Neural cell (in vitro differentiated cells): Measurements from ENCODE around the gene CXorf65. TPM values are rescaled to one million over a fixed set of nuclear protein-coding genes. Genes with fewer than 3 reads are reported as not detected.

Source experiments
- H2AFZ ChIP-seq: fragments of 200-600, 300-800 bp; sonication (generic), shearing (Covaris generic); 2 replicates; pipeline ENCODE4 v1.6.0; 2014; ENCODE audit warnings: low read depth, mild to moderate bottlenecking, antibody characterized with exemption, low read length, moderate library complexity
- H3F3A ChIP-seq: fragments of 200-600 bp; shearing (Covaris generic); 2 replicates; pipeline ENCODE4 v1.6.1; 2016; ENCODE audit warnings: mild to moderate bottlenecking, moderate library complexity, mixed read lengths, antibody characterized with exemption, low read length; ENCODE audit not compliant: insufficient read depth, poor library complexity, severe bottlenecking
- H3K27ac ChIP-seq: fragments of 200-600, 300-800 bp; sonication (generic), shearing (Covaris generic); 2 replicates; pipeline ENCODE4 v1.5.1; 2014; ENCODE audit warnings: mild to moderate bottlenecking, low read length, moderate library complexity
- H3K27me3 ChIP-seq: fragments of 300-800, 200-600 bp; sonication (generic), shearing (Covaris generic); 2 replicates; pipeline ENCODE4 v1.6.0; 2014; ENCODE audit warnings: mild to moderate bottlenecking, low read depth, low read length, moderate library complexity; ENCODE audit not compliant: insufficient read depth
- H3K36me3 ChIP-seq: fragments of 300-800, 200-600 bp; sonication (generic), shearing (Covaris generic); 2 replicates; pipeline ENCODE4 v1.5.1; 2014; ENCODE audit warnings: mild to moderate bottlenecking, antibody characterized with exemption, low read length, moderate library complexity; ENCODE audit not compliant: insufficient read depth
- H3K4me2 ChIP-seq: fragments of 300-800, 200-600 bp; sonication (generic), shearing (Covaris generic); 2 replicates; pipeline ENCODE4 v1.6.0; 2014; ENCODE audit warnings: mild to moderate bottlenecking, low read length
- H3K4me3 ChIP-seq: fragments of 300-800, 200-600 bp; sonication (generic), shearing (Covaris generic); 2 replicates; pipeline ENCODE4 v1.5.1; 2014; ENCODE audit warnings: mild to moderate bottlenecking, low read length, moderate library complexity
- H3K79me2 ChIP-seq: fragments of 200-600 bp; shearing (Covaris generic); replicated peaks from 2 replicates; pipeline ENCODE4 v1.6.0; 2014; ENCODE audit warnings: mild to moderate bottlenecking, low read length, moderate library complexity; ENCODE audit not compliant: insufficient read depth
- H3K9ac ChIP-seq: fragments of 300-800, 200-600 bp; sonication (generic), shearing (Covaris generic); 2 replicates; pipeline ENCODE4 v1.6.1; 2016; ENCODE audit warnings: mild to moderate bottlenecking, low read length, mixed read lengths
- H3K9me2 ChIP-seq: fragments of 200-600 bp; shearing (Covaris generic); 2 replicates; pipeline ENCODE4 v1.6.1; 2016; ENCODE audit warnings: mild to moderate bottlenecking, low read length, mixed read lengths; ENCODE audit not compliant: insufficient read depth
- H3K9me3 ChIP-seq: fragments of 200-600, 300-800 bp; sonication (generic), shearing (Covaris generic); 2 replicates; pipeline ENCODE4 v1.6.1; 2016; ENCODE audit warnings: mild to moderate bottlenecking, mixed run types, low read length, moderate library complexity, mixed read lengths
- H4K20me1 ChIP-seq: fragments of 200-600 bp; shearing (Covaris generic); 2 replicates; pipeline ENCODE4 v1.6.1; 2016; ENCODE audit warnings: mild to moderate bottlenecking, mixed run types; ENCODE audit not compliant: insufficient read depth
- EP300 ChIP-seq: fragments of 450-650 bp; conservative IDR thresholded peaks from 2 replicates; pipeline ENCODE4 v1.6.1; 2014; ENCODE audit warnings: antibody characterized with exemption, mild to moderate bottlenecking, moderate library complexity; ENCODE audit not compliant: poor library complexity, severe bottlenecking
- EZH2 ChIP-seq: fragments of 200-600, 300-800 bp; shearing (Covaris generic), sonication (generic); IDR thresholded peaks from 2 replicates; pipeline ENCODE4 v1.6.1; 2014; ENCODE audit warnings: antibody characterized with exemption, low read length, borderline replicate concordance, mild to moderate bottlenecking; ENCODE audit not compliant: insufficient read depth, poor library complexity, severe bottlenecking
- MXI1 ChIP-seq: fragments of 450-650 bp; conservative IDR thresholded peaks from 2 replicates; pipeline ENCODE4 v1.6.1; 2014; ENCODE audit warnings: antibody characterized with exemption, mild to moderate bottlenecking; ENCODE audit not compliant: poor library complexity, severe bottlenecking
- POLR2AphosphoS5 ChIP-seq: IDR thresholded peaks from 2 replicates; pipeline ENCODE4 v1.6.1; 2012
- RAD21 ChIP-seq: fragments of 450-650 bp; conservative IDR thresholded peaks from 2 replicates; pipeline ENCODE4 v1.6.1; 2014; ENCODE audit warnings: antibody characterized with exemption, mild to moderate bottlenecking, moderate library complexity
- SMC3 ChIP-seq: fragments of 450-650 bp; conservative IDR thresholded peaks from 2 replicates; pipeline ENCODE4 v1.6.1; 2014; ENCODE audit warnings: antibody characterized with exemption, mild to moderate bottlenecking, moderate library complexity; ENCODE audit not compliant: poor library complexity
- TAF1 ChIP-seq: IDR thresholded peaks from 2 replicates; pipeline ENCODE4 v1.6.1; 2012; ENCODE audit warnings: low read depth
- polyA plus RNA-seq: library from polyadenylated mRNA; depleted of rRNA; stranded (reverse); fragments of >200 nt; gene quantifications from 2 replicates; pipeline ENCODE4 v1.2.3, GENCODE V29; 2014
- TF ChIP-seq, protein P1 (sequence below): IDR thresholded peaks from 2 replicates; pipeline ENCODE4 v1.6.1; 2012; ENCODE audit warnings: borderline replicate concordance
- TF ChIP-seq, protein P2 (sequence below): fragments of 450-650 bp; IDR thresholded peaks from 2 replicates; pipeline ENCODE4 v1.5.1; 2014; ENCODE audit warnings: antibody characterized with exemption, mild to moderate bottlenecking, moderate library complexity; ENCODE audit not compliant: poor library complexity, severe bottlenecking

CXorf65 gene
- polyA plus RNA-seq, 1 donor from 2014 or later = not detected

DNA sequence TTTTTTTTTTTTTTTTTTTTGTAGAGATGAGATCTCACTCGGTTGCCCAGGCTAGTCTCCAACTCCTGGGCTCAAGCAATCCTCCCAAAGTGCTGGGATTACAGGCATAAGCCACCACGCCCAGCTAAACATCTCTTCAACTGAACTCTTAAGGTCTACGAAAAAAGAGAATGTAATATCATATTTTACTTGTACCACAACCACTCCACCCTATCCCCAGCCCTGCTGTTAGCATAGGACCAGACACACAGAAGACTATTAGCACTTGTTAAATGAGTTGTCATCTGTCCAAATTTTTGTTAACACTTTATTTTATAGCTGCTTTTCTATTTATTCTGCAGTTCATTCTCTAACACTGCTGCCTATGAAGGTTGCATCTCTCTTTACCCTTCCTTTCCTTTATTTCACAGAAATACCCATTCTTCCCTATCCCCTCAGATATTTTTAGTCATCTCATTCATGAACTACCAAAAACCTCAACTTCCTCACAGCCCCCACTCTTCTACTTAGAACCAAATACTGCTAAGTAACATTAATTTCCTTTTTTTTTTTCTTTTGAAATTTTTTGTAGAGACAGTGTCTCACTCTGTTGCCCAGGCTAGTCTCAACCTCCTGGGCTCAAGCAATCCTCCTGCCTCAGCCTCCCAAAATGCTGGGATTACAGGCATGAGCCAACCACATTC lies 48.6 kb downstream of the CXorf65 start:
- H3K27me3 ChIP-seq = no peaks in the 10 kb centered on the region
- no peaks in the 10 kb centered on the region for H3K36me3 ChIP-seq
- no peak overlapping the region for H3K27ac ChIP-seq
- H2AFZ ChIP-seq = no peak overlapping the region
- H4K20me1 ChIP-seq = no peaks in the 10 kb centered on the region
- no peak overlapping the region for H3K4me2 ChIP-seq
- H3K4me3 ChIP-seq = no peak overlapping the region
- no peaks in the 10 kb centered on the region for H3K79me2 ChIP-seq
- TF ChIP-seq EP300 (no peak), SMC3 (no peak), RAD21 (no peak), POLR2AphosphoS5 (no peak), MXI1 (no peak), TAF1 (no peak), EZH2 (no peak)
- TF ChIP-seq, protein P1, sequence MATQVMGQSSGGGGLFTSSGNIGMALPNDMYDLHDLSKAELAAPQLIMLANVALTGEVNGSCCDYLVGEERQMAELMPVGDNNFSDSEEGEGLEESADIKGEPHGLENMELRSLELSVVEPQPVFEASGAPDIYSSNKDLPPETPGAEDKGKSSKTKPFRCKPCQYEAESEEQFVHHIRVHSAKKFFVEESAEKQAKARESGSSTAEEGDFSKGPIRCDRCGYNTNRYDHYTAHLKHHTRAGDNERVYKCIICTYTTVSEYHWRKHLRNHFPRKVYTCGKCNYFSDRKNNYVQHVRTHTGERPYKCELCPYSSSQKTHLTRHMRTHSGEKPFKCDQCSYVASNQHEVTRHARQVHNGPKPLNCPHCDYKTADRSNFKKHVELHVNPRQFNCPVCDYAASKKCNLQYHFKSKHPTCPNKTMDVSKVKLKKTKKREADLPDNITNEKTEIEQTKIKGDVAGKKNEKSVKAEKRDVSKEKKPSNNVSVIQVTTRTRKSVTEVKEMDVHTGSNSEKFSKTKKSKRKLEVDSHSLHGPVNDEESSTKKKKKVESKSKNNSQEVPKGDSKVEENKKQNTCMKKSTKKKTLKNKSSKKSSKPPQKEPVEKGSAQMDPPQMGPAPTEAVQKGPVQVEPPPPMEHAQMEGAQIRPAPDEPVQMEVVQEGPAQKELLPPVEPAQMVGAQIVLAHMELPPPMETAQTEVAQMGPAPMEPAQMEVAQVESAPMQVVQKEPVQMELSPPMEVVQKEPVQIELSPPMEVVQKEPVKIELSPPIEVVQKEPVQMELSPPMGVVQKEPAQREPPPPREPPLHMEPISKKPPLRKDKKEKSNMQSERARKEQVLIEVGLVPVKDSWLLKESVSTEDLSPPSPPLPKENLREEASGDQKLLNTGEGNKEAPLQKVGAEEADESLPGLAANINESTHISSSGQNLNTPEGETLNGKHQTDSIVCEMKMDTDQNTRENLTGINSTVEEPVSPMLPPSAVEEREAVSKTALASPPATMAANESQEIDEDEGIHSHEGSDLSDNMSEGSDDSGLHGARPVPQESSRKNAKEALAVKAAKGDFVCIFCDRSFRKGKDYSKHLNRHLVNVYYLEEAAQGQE = no peak
- TF ChIP-seq, protein P2, sequence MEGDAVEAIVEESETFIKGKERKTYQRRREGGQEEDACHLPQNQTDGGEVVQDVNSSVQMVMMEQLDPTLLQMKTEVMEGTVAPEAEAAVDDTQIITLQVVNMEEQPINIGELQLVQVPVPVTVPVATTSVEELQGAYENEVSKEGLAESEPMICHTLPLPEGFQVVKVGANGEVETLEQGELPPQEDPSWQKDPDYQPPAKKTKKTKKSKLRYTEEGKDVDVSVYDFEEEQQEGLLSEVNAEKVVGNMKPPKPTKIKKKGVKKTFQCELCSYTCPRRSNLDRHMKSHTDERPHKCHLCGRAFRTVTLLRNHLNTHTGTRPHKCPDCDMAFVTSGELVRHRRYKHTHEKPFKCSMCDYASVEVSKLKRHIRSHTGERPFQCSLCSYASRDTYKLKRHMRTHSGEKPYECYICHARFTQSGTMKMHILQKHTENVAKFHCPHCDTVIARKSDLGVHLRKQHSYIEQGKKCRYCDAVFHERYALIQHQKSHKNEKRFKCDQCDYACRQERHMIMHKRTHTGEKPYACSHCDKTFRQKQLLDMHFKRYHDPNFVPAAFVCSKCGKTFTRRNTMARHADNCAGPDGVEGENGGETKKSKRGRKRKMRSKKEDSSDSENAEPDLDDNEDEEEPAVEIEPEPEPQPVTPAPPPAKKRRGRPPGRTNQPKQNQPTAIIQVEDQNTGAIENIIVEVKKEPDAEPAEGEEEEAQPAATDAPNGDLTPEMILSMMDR = no peak
- no peak overlapping the region for H3K9ac ChIP-seq
- no peaks in the 10 kb centered on the region for H3K9me2 ChIP-seq
- H3K9me3 ChIP-seq = no peaks in the 10 kb centered on the region
- no peaks in the 10 kb centered on the region for H3F3A ChIP-seq

DNA sequence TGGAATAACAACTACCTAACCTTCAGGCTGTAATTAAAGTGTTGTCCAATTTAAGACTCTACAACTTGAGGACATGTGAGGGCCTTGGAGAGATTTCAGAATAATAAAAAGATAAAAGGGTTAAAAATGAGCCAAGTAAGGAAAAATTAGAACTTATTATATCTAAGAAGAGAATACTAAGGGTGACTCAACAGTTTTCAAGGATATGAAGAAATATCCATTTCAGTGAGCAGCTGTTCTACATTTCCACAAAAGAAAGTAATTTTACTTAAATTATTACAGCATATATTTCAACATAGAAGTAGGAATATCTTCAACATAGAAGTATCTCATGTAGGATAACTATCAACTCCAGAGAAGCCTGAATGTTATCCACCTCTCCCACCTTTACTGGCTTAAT lies 49.7 kb downstream of the CXorf65 start:
- no peak overlapping the region for H3K4me3 ChIP-seq
- no peaks in the 10 kb centered on the region for H3F3A ChIP-seq
- H3K27ac ChIP-seq = no peak overlapping the region
- no peaks in the 10 kb centered on the region for H3K36me3 ChIP-seq
- no peak overlapping the region for H3K9ac ChIP-seq
- no peaks in the 10 kb centered on the region for H3K79me2 ChIP-seq
- no peaks in the 10 kb centered on the region for H3K27me3 ChIP-seq
- TF ChIP-seq EP300 (no peak), EZH2 (no peak), TAF1 (no peak), RAD21 (no peak), SMC3 (no peak), POLR2AphosphoS5 (no peak), MXI1 (no peak)
- TF ChIP-seq, protein P2 = no peak
- TF ChIP-seq, protein P1 = no peak
- no peaks in the 10 kb centered on the region for H3K9me3 ChIP-seq
- no peaks in the 10 kb centered on the region for H4K20me1 ChIP-seq
- H2AFZ ChIP-seq = no peak overlapping the region
- no peak overlapping the region for H3K4me2 ChIP-seq
- H3K9me2 ChIP-seq = no peaks in the 10 kb centered on the region
